Left ventricle myocardium inferior (tissue), 1 donor: Measurements from ENCODE around the gene STEAP3. TPM values are rescaled to one million over a fixed set of nuclear protein-coding genes. Genes with fewer than 3 reads are reported as not detected.

Experiments
- DNase-seq: peaks from one replicate; pipeline ENCODE4 v3.0.0-alpha.2; 2020
- H3K27ac ChIP-seq: fragments of 200-600 bp; replicated peaks from 2 replicates; pipeline ENCODE4 v1.8.0; 2021
- H3K27me3 ChIP-seq: fragments of 200-600 bp; 2 replicates; pipeline ENCODE4 v1.8.0; 2021; ENCODE audit warnings: low read depth
- H3K36me3 ChIP-seq: fragments of 200-600 bp; 2 replicates; pipeline ENCODE4 v1.8.0; 2021
- H3K4me1 ChIP-seq: fragments of 200-600 bp; 2 replicates; pipeline ENCODE4 v1.8.0; 2021
- H3K4me3 ChIP-seq: fragments of 200-600 bp; 2 replicates; pipeline ENCODE4 v1.8.0; 2021; ENCODE audit warnings: mild to moderate bottlenecking, moderate library complexity
- H3K9me3 ChIP-seq: fragments of 200-600 bp; replicated peaks from 2 replicates; pipeline ENCODE4 v1.8.0; 2021
- intact Hi-C: fragments of 100-400 bp; cut with micrococcal nuclease; formaldehyde crosslinking; loops from one replicate; pipeline ENCODE4 v1.11.0; 2022
- total RNA-seq: library from RNA; stranded (reverse); fragmentation: NEBNext Ultra II Directional; extraction: Animal tissue kit (Norgen Biotek cat#: 25700); gene quantifications from one replicate; pipeline ENCODE4 v1.2.1, GENCODE V29; 2021
- TF ChIP-seq, protein P1 (sequence below): fragments of 200-600 bp; IDR thresholded peaks from 2 replicates; pipeline ENCODE4 v1.8.0; 2021; ENCODE audit warnings: antibody characterized with exemption, mild to moderate bottlenecking, borderline replicate concordance
- donor health status: DM: no; HTN: yes; CAD: no; lungs with severe emphysema.

STEAP3 gene
- total RNA-seq, 1 donor from 2014 or later, result 7.1 TPM

DNA sequence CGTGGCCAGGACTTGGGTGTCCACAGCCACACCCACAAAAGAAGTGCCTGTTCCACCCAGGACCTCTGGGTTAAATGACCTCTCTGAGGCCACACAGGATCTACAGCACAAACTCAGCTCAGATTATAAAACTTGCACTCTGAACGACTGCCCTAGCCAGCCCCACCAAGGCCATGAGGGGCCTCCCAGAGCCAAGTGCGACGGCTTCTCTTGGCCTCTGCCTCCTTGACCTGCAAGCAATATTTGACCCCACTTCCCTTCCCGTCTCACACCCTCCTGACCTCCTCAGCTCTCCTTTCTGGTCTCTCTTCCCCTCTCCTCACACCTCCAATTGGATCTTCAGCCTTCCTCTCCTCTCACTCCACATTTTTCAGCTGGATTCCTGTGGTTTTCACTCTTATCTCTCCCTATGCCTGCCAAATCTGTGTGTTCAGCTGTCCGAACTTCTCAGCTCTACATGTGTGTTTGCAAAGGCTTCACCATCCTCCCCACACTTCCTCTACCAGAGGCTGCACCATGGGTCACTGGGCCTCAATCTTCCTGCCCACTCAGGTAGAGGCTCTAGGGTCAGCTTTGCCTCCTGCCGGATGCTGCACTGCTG is 25.3 kb upstream of the STEAP3 start:
- DNase-seq, result no peak
- peaks cover 63% of the 10 kb centered on the region for H3K27me3 ChIP-seq
- no peaks in the 10 kb centered on the region for H3K36me3 ChIP-seq
- H3K9me3 ChIP-seq, result no peaks in the 10 kb centered on the region
- intact Hi-C loops, result no loop called here
- TF ChIP-seq, protein P1, sequence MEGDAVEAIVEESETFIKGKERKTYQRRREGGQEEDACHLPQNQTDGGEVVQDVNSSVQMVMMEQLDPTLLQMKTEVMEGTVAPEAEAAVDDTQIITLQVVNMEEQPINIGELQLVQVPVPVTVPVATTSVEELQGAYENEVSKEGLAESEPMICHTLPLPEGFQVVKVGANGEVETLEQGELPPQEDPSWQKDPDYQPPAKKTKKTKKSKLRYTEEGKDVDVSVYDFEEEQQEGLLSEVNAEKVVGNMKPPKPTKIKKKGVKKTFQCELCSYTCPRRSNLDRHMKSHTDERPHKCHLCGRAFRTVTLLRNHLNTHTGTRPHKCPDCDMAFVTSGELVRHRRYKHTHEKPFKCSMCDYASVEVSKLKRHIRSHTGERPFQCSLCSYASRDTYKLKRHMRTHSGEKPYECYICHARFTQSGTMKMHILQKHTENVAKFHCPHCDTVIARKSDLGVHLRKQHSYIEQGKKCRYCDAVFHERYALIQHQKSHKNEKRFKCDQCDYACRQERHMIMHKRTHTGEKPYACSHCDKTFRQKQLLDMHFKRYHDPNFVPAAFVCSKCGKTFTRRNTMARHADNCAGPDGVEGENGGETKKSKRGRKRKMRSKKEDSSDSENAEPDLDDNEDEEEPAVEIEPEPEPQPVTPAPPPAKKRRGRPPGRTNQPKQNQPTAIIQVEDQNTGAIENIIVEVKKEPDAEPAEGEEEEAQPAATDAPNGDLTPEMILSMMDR, result no peak
- no peak overlapping the region for H3K27ac ChIP-seq
- H3K4me1 ChIP-seq, result no peaks in the 10 kb centered on the region
- H3K4me3 ChIP-seq, result no peak overlapping the region

DNA sequence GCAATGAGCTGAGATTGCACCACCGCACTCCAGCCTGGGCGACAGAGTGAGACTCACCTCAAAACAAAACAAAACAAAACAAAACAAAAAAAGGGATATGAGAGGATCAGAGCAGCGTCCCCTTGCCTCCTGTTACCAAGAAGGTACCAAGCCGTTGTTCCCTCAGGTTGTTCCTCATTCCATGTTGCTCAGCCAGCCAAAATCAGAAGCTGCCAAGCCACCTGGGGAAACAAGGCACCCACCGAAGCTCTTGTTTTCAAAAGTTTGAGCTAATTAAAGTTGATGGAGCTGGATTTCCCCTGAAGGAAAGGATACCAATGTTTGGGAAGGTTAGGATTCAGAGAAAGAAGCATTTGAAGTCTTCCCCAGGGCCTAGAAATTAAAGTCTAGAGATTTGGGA is 21.8 kb upstream of the STEAP3 start:
- no peaks in the 10 kb centered on the region for H3K4me1 ChIP-seq
- no peaks in the 10 kb centered on the region for H3K36me3 ChIP-seq
- intact Hi-C loops, result no loop called here
- peaks cover 45% of the 10 kb centered on the region for H3K27me3 ChIP-seq
- H3K9me3 ChIP-seq, result no peaks in the 10 kb centered on the region
- TF ChIP-seq, protein P1, result no peak
- DNase-seq, result no peak
- no peak overlapping the region for H3K4me3 ChIP-seq
- H3K27ac ChIP-seq, result no peak overlapping the region

DNA sequence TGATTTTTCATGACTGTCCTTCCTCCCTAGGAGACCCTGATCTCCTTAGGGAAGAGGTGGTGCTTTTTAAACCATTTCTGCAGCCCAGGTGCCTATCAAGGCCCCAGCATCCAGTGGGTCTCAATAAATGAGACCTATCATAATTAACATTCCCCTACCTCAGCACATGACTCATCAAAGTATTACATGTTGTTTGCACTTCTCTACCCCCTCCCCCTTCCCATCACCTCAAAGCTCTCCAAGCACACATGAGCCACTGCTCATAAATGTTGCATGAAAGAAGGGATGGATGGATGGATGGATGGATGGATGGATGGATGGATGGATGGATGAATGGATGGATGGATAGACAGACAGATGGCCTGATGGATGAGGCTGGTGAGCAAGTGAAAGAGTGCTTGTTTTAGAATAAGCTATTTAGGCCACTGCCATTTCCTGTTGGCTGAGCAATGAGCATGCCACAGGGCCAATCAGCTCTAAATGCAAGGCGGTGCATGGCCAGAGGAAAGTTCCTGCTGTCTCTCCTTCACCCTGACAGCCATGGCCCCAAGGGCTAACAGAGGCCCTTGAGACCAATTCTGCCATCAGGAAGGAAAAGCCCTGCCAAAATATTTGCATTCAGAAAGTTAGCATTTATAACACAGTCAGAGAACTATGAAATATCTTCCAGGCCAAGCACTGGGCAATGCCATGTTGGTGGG is 20.9 kb upstream of the STEAP3 start:
- TF ChIP-seq, protein P1, result no peak
- intact Hi-C loops, result no loop called here

DNA sequence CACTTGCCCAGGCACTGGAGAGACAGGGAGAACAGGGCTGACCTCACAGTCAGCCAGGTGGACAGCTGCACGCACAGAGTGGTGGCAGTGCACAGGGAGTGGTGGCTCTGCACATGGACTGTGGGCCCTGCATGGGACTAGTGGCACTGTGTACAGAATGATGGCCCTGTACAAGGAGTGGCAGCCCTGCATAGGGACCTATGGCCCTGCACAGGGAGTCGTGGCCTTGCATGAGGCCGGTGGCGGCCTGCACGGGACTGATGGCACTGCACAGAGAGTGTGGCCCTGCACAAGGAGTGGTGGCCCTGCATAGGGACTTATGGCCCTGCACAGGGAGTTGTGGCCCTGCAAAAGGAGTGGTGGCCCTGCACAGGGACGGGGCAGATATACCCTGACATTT is 19.1 kb upstream of the STEAP3 start:
- intact Hi-C loops, result no loop called here
- Histone ChIP-seq H3K27ac (no peak overlapping the region), H3K27me3 (peaks cover 41% of the 10 kb centered on the region), H3K4me1 (no peaks in the 10 kb centered on the region), H3K36me3 (no peaks in the 10 kb centered on the region), H3K4me3 (no peak overlapping the region), H3K9me3 (no peaks in the 10 kb centered on the region)
- DNase-seq, result no peak
- TF ChIP-seq, protein P1, result no peak

More for the DNA sequence above, 20.9 kb upstream of the STEAP3 start:
- H3K9me3 ChIP-seq, result no peaks in the 10 kb centered on the region
- H3K36me3 ChIP-seq, result no peaks in the 10 kb centered on the region
- no peak for DNase-seq
- H3K27ac ChIP-seq, result no peak overlapping the region
- no peaks in the 10 kb centered on the region for H3K4me1 ChIP-seq
- peaks cover 42% of the 10 kb centered on the region for H3K27me3 ChIP-seq
- H3K4me3 ChIP-seq, result no peak overlapping the region

DNA sequence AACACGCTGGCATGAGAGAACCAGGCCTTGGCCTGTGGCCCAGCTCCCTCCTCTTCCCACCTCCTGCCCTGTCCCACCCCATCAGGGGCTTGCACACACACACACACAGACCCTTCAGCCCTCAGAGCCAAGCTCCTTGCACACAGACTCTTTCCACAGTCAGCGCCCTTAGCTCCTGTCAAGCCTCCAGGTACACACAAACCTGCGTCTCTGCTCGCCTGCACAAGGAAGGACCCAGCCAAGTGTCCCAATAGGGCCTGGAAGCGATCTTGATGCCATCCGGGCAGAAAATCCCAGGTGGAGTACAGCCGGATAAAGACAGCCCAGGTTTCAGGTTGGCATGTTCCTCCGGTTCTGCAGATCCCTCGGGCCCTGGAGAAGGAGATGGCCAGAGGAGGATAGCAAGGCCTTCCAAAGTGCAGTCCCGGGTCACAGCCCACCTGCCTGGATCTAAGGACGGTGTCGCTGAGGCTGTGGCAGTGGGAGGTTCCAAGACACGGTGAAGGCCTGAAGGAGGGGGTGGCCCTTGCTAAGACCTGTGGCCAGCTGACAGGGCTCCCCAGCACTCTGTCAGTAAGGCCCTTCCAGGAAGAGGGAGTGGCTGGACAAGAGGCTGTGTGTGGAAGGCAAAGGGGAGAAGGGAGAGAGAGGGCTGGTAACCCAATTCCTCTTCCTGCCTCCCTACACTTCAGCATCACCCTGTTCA is 18.5 kb upstream of the STEAP3 start:
- Histone ChIP-seq H3K4me3 (no peak overlapping the region), H3K36me3 (no peaks in the 10 kb centered on the region), H3K27ac (no peak overlapping the region), H3K4me1 (no peaks in the 10 kb centered on the region), H3K9me3 (no peaks in the 10 kb centered on the region), H3K27me3 (peaks cover 36% of the 10 kb centered on the region)
- TF ChIP-seq, protein P1, result no peak
- DNase-seq, result no peak
- intact Hi-C loops, result no loop called here
